ENCODE data around the gene NSD2.

DNA sequence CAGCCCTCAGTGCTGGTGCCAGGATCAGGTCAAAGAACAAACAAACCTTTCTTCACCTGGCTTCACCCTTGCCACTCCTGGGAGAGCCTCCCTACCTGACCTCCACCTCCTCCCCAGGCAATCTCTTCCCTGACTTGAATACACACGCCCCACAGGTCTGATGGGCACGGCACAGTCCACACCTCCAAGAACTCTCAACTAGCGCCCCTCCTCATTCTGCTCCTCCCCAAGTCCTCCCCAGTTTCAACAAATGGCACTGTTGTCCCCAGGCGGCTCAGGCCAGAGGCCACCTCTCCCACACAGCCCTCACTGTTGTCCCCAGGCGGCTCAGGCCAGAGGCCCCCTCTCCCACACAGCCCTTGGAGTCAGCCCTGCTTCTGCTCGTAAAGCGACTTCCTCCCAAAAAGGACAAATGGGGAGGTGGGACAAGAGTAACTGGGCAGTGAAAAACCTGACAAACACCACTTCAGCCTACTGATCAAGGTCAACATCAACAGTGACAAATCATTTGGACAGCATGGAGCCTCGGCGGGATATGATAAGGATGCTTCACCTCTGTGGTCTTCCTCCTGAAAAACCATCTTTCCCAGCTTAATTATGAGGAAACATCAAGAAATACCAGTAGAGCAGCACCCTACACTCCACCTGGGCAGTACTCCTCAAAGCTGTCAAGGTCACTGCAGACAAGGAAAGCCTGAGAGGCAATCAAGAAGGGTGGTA lies 18.1 kb upstream of the NSD2 start:
- TF ChIP-seq CTCF (IDR thresholded peaks at IDR 0.05) (no peak), POLR2A (IDR thresholded peaks at IDR 0.05) (no peak)
